Measurements from ENCODE around the gene KCTD20. TPM values are rescaled to one million over a fixed set of nuclear protein-coding genes. Genes with fewer than 3 reads are reported as not detected.

KCTD20 gene
- total and polyA plus RNA-seq, 2 experiments from 2014 or later: 7.4 to 25.0 TPM

DNA sequence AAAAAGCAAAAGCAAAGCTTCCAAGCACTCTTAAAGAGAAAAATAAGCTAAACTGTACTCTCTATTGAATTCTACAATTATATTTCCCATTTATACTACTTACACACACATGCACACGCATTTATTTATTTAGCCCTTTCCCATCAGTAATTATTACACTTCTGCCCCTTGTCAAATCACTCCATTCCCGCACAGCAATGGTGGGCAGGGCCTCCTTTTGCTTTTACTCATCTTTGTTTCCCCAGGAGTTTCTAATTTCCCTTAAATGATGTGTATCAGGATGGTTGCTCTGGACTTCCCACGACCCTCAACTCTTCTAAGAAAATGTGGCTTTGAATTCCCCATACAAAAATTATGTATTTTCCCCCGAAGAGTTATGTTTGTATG lies 20.1 kb upstream of the KCTD20 start:
- peaks cover 14% of the 10 kb centered on the region for H3K4me1 Mint-ChIP-seq
- H3K27me3 ChIP-seq (ENCODE audit: insufficient read depth): no peaks in the 10 kb centered on the region
- H3K4me2 ChIP-seq: peak overlapping the region; percentile 79
- no peaks in the 10 kb centered on the region for H4K20me1 ChIP-seq (replicated peaks; ENCODE audit: insufficient read depth)
- no peaks in the 10 kb centered on the region for H3K79me2 ChIP-seq (replicated peaks; ENCODE audit: insufficient read depth)
- no peaks in the 10 kb centered on the region for H3K9me3 Mint-ChIP-seq
- no peaks in the 10 kb centered on the region for H3K36me3 Mint-ChIP-seq (ENCODE audit: low read depth)
- H3K4me1 ChIP-seq (ENCODE audit: insufficient read depth): peaks cover 8% of the 10 kb centered on the region; the same call in 1 of the 2 replicates
- H3K36me3 ChIP-seq (ENCODE audit: insufficient read depth): no peaks in the 10 kb centered on the region
- DNase-seq (ENCODE audit: low spot score) (no peak), ATAC-seq (no peak)
- peak overlapping the region; percentile 89 for H3K4me3 Mint-ChIP-seq
- peak overlapping the region; percentile 62 for H3K4me3 ChIP-seq
- H3K27me3 Mint-ChIP-seq (ENCODE audit: insufficient read depth, low read depth, poor library complexity): peaks cover 7% of the 10 kb centered on the region
- no peaks in the 10 kb centered on the region for H3K9me2 ChIP-seq (ENCODE audit: insufficient read depth)
- H2AFZ ChIP-seq: peak overlapping the region; percentile 96
- no peaks in the 10 kb centered on the region; the same call in 1 of the 2 replicates for H3F3A ChIP-seq (replicated peaks; ENCODE audit: low read depth)
- H3K27ac Mint-ChIP-seq: peak overlapping the region; percentile 51; the same call in 1 of the 2 replicates
- TF ChIP-seq EZH2phosphoT487 (IDR thresholded peaks at IDR 0.05; ENCODE audit: unreplicated experiment): no peak
- no peak for TF ChIP-seq CREB1 (CRISPR knock-in tag; IDR thresholded peaks at IDR 0.05; ENCODE audit: low read depth)
- TF ChIP-seq EZH2 (IDR thresholded peaks at IDR 0.05; ENCODE audit: low read depth, unreplicated experiment): no peak
- no peak for TF ChIP-seq POLR2AphosphoS5 (IDR thresholded peaks at IDR 0.05; ENCODE audit: low read depth)
- TF ChIP-seq, protein P1, sequence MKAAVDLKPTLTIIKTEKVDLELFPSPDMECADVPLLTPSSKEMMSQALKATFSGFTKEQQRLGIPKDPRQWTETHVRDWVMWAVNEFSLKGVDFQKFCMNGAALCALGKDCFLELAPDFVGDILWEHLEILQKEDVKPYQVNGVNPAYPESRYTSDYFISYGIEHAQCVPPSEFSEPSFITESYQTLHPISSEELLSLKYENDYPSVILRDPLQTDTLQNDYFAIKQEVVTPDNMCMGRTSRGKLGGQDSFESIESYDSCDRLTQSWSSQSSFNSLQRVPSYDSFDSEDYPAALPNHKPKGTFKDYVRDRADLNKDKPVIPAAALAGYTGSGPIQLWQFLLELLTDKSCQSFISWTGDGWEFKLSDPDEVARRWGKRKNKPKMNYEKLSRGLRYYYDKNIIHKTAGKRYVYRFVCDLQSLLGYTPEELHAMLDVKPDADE (IDR thresholded peaks at IDR 0.05): no peak
- TF ChIP-seq JUNB (IDR thresholded peaks at IDR 0.05; ENCODE audit: unreplicated experiment): no peak
- no peak for TF ChIP-seq STAT1 (IDR thresholded peaks at IDR 0.05; ENCODE audit: unreplicated experiment)
- TF ChIP-seq ZNF462 (CRISPR knock-in tag; IDR thresholded peaks at IDR 0.05): no peak
- TF ChIP-seq ZNF331 (CRISPR knock-in tag; IDR thresholded peaks at IDR 0.05; ENCODE audit: low read depth): no peak
- TF ChIP-seq REST (IDR thresholded peaks at IDR 0.05; ENCODE audit: unreplicated experiment): no peak
- H3K27ac ChIP-seq (ENCODE audit: low read depth): peak overlapping the region; percentile 11; the same call in 1 of the 2 replicates
